ENCODE results near the gene ADAMTSL5.

- TF ChIP-seq CTCF (IDR thresholded peaks at IDR 0.05): no peak
- no peak for TF ChIP-seq POLR2A (IDR thresholded peaks at IDR 0.05)
Observed at GRCh38 chr19:1486720-1487575, 25.9 kb downstream of the ADAMTSL5 start.
